ENCODE data around the gene TBC1D10B.

TBC1D10B gene

GRCh38 chr16:30416624-30417528, 46.6 kb upstream of the TBC1D10B start:
- H3K9me3 ChIP-seq (ENCODE audit: insufficient read depth, low read depth, low read length), result no peaks in the 10 kb centered on the region
- H3K4me3 ChIP-seq (ENCODE audit: low read length, poor library complexity, severe bottlenecking), result no peak overlapping the region
- H3F3A ChIP-seq (ENCODE audit: low read depth), result peaks cover 4% of the 10 kb centered on the region; the same call in 1 of the 2 replicates
- H3K9ac ChIP-seq (ENCODE audit: low read depth, low read length, poor library complexity, severe bottlenecking), result no peak overlapping the region
- H3K79me2 ChIP-seq (ENCODE audit: insufficient read depth, low read length), result peaks cover 34% of the 10 kb centered on the region
- peaks cover 36% of the 10 kb centered on the region; the same call in 1 of the 2 replicates for H3K36me3 ChIP-seq (ENCODE audit: insufficient read depth, low read length)
- no peak overlapping the region for H2AFZ ChIP-seq (ENCODE audit: low read length)
- H3K9me2 ChIP-seq (replicated peaks; ENCODE audit: low read depth, low read length), result no peaks in the 10 kb centered on the region
- H4K20me1 ChIP-seq (ENCODE audit: insufficient read depth, low read length, poor library complexity, severe bottlenecking), result peaks cover 24% of the 10 kb centered on the region
- no peak for TF ChIP-seq EZH2phosphoT487 (IDR thresholded peaks at IDR 0.05; ENCODE audit: borderline replicate concordance)
- no peak for TF ChIP-seq CTCF (conservative IDR thresholded peaks at IDR 0.05; ENCODE audit: low read length)
- peaks cover 14% of the 10 kb centered on the region for H3K4me1 ChIP-seq (ENCODE audit: insufficient read depth, low read length, poor library complexity, severe bottlenecking)
- H3K27me3 ChIP-seq (ENCODE audit: insufficient read depth, low read length, poor library complexity, severe bottlenecking), result no peaks in the 10 kb centered on the region
- H3K4me2 ChIP-seq (ENCODE audit: low read depth, low read length, poor library complexity, severe bottlenecking), result no peak overlapping the region

- H3K79me2 ChIP-seq (ENCODE audit: insufficient read depth, low read length), result peaks cover 40% of the 10 kb centered on the region
- H3K9ac ChIP-seq (ENCODE audit: low read depth, low read length, poor library complexity, severe bottlenecking), result no peak overlapping the region
- no peaks in the 10 kb centered on the region for H3K9me3 ChIP-seq (ENCODE audit: insufficient read depth, low read depth, low read length)
- peaks cover 19% of the 10 kb centered on the region for H3K4me1 ChIP-seq (ENCODE audit: insufficient read depth, low read length, poor library complexity, severe bottlenecking)
- H3K27me3 ChIP-seq (ENCODE audit: insufficient read depth, low read length, poor library complexity, severe bottlenecking), result no peaks in the 10 kb centered on the region
- peaks cover 31% of the 10 kb centered on the region; the same call in 1 of the 2 replicates for H3K36me3 ChIP-seq (ENCODE audit: insufficient read depth, low read length)
- peaks cover 24% of the 10 kb centered on the region for H4K20me1 ChIP-seq (ENCODE audit: insufficient read depth, low read length, poor library complexity, severe bottlenecking)
- no peak for TF ChIP-seq EZH2phosphoT487 (IDR thresholded peaks at IDR 0.05; ENCODE audit: borderline replicate concordance)
- TF ChIP-seq CTCF (conservative IDR thresholded peaks at IDR 0.05; ENCODE audit: low read length), result no peak
- H3F3A ChIP-seq (ENCODE audit: low read depth), result peaks cover 4% of the 10 kb centered on the region; the same call in 1 of the 2 replicates
- H3K9me2 ChIP-seq (replicated peaks; ENCODE audit: low read depth, low read length), result no peaks in the 10 kb centered on the region
- H3K4me2 ChIP-seq (ENCODE audit: low read depth, low read length, poor library complexity, severe bottlenecking), result no peak overlapping the region
- H2AFZ ChIP-seq (ENCODE audit: low read length), result no peak overlapping the region
- H3K4me3 ChIP-seq (ENCODE audit: low read length, poor library complexity, severe bottlenecking), result no peak overlapping the region
Measured at GRCh38 chr16:30416047-30416603, 45.8 kb upstream of the TBC1D10B start.

- Histone ChIP-seq H3K4me2 (ENCODE audit: low read depth, low read length, poor library complexity, severe bottlenecking) (no peak overlapping the region), H3K4me3 (ENCODE audit: low read length, poor library complexity, severe bottlenecking) (no peak overlapping the region), H4K20me1 (ENCODE audit: insufficient read depth, low read length, poor library complexity, severe bottlenecking) (peaks cover 24% of the 10 kb centered on the region), H3K36me3 (ENCODE audit: insufficient read depth, low read length) (peaks cover 29% of the 10 kb centered on the region; the same call in 1 of the 2 replicates), H3K27me3 (ENCODE audit: insufficient read depth, low read length, poor library complexity, severe bottlenecking) (no peaks in the 10 kb centered on the region), H3K9ac (ENCODE audit: low read depth, low read length, poor library complexity, severe bottlenecking) (no peak overlapping the region), H3K9me2 (replicated peaks; ENCODE audit: low read depth, low read length) (no peaks in the 10 kb centered on the region), H3K9me3 (ENCODE audit: insufficient read depth, low read depth, low read length) (no peaks in the 10 kb centered on the region), H3F3A (ENCODE audit: low read depth) (peaks cover 4% of the 10 kb centered on the region; the same call in 1 of the 2 replicates), H3K4me1 (ENCODE audit: insufficient read depth, low read length, poor library complexity, severe bottlenecking) (peaks cover 25% of the 10 kb centered on the region), H2AFZ (ENCODE audit: low read length) (no peak overlapping the region), H3K79me2 (ENCODE audit: insufficient read depth, low read length) (peaks cover 49% of the 10 kb centered on the region)
- TF ChIP-seq CTCF (conservative IDR thresholded peaks at IDR 0.05; ENCODE audit: low read length) (no peak), EZH2phosphoT487 (IDR thresholded peaks at IDR 0.05; ENCODE audit: borderline replicate concordance) (no peak)
Measured at GRCh38 chr16:30414159-30414558, 43.9 kb upstream of the TBC1D10B start.
